Hematopoietic multipotent progenitor cell (in vitro differentiated cells): ENCODE results near the gene EPS8L1. TPM values are rescaled to one million over a fixed set of nuclear protein-coding genes. Genes with fewer than 3 reads are reported as not detected.

Experiments used
- DNase-seq, 3 donors: peaks; one replicate each; pipeline ENCODE4 v3.0.0-alpha.2; 2011 to 2015; ENCODE audit warnings: low read depth in 2 of 3, low spot score in 2 of 3
- total RNA-seq: library from RNA; depleted of rRNA; stranded (reverse); fragments of >200 nt; gene quantifications from one replicate; pipeline ENCODE4 v1.2.3, GENCODE V29; 2012

EPS8L1 gene
- total RNA-seq, 1 donor = 1.3 TPM

- DNase-seq = no peak
Measured at GRCh38 chr19:55112777-55113569, 37.3 kb downstream of the EPS8L1 start.

- no peak for DNase-seq
Measured at GRCh38 chr19:55113570-55114039, 37.9 kb downstream of the EPS8L1 start.

- DNase-seq = no peak
Measured at GRCh38 chr19:55114566-55115145, 39.0 kb downstream of the EPS8L1 start.

- DNase-seq = no peak
Measured at GRCh38 chr19:55115446-55116065, 39.9 kb downstream of the EPS8L1 start.

GRCh38 chr19:55116232-55116858 is 40.7 kb downstream of the EPS8L1 start:
- peak; percentile 21 to 44 (median 36) for DNase-seq

GRCh38 chr19:55116859-55117662 is 41.4 kb downstream of the EPS8L1 start, which contains the start of gene PPP1R12C:
PPP1R12C (minus strand) TSS chr19:55117637; CDS start chr19:55117543, 94 bp downstream.
- DNase-seq = peak in 1 of 3 donors; percentile 13

GRCh38 chr19:55117663-55118391 is 42.2 kb downstream of the EPS8L1 start:
- peak; percentile 92 to 98 (median 98) for DNase-seq

- no peak for DNase-seq
Measured at GRCh38 chr19:55118401-55118991, 42.8 kb downstream of the EPS8L1 start.

GRCh38 chr19:55119053-55119452 is 43.4 kb downstream of the EPS8L1 start:
- no peak for DNase-seq

GRCh38 chr19:55131421-55131820 is 55.8 kb downstream of the EPS8L1 start:
- no peak for DNase-seq

GRCh38 chr19:55132453-55133129 is 56.9 kb downstream of the EPS8L1 start:
- peak in 1 of 3 donors; percentile 44 for DNase-seq

- no peak for DNase-seq
Measured at GRCh38 chr19:55133639-55134444, 58.2 kb downstream of the EPS8L1 start.

GRCh38 chr19:55134736-55135135 is 59.1 kb downstream of the EPS8L1 start:
- no peak for DNase-seq

GRCh38 chr19:55136399-55137102 is 60.9 kb downstream of the EPS8L1 start:
- DNase-seq = no peak
